A549 treated with ZK216348 at 1 μM for 4 hours (cell line): ENCODE data around the gene ACVR1B. TPM values are rescaled to one million over a fixed set of nuclear protein-coding genes. Genes with fewer than 3 reads are reported as not detected.

Experiments used
- total RNA-seq: library from RNA; stranded (reverse); fragments of 200-300 nt; extraction: Qiagen RNA extraction; gene quantifications from 5 replicates; pipeline ENCODE4 v1.2.3, GENCODE V29; 2022; ENCODE audit warnings: low read depth

The ACVR1B gene
- total RNA-seq: 12.5 to 18.8 TPM (median 15.8 TPM) in 5 replicates

DNA sequence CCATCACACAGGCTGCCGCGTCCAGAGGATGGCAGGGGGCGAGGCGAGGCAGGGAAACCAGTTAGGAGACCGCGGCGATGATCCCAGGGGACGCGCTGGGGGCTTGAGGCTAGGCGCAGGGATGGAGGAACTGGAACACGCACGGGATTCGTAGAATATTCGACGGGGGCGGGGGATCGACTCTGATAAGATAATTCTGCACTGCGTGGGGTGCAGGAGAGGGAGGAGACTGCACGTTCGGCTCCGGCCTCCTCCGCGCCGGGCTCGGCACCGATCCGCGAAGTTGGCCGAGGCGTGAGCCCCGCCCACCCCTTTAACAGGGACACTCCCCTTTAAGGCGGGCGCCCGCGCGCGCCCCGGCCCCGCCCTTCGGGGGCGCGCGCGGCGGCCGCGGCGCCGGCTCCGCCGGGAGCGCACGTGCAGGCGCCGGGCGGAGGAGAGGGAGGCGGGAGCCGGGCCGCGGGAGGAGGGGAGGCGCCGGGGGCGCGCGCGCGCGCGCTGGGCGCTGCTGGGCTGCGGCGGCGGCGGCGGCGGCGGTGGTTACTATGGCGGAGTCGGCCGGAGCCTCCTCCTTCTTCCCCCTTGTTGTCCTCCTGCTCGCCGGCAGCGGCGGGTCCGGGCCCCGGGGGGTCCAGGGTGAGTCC lies at the start of gene ACVR1B:
Gene ACVR1B (plus strand): TSS at position 501 of the 644 bp plus-strand sequence. CDS start 45 bp downstream, at position 546.

GRCh38 chr12:51907083-51907855 lies 44.2 kb upstream of the ACVR1B start, which contains the start of gene ACVRL1:
ACVRL1 (plus strand) TSS chr12:51907504; CDS start chr12:51912475, 4,971 bp downstream.

DNA sequence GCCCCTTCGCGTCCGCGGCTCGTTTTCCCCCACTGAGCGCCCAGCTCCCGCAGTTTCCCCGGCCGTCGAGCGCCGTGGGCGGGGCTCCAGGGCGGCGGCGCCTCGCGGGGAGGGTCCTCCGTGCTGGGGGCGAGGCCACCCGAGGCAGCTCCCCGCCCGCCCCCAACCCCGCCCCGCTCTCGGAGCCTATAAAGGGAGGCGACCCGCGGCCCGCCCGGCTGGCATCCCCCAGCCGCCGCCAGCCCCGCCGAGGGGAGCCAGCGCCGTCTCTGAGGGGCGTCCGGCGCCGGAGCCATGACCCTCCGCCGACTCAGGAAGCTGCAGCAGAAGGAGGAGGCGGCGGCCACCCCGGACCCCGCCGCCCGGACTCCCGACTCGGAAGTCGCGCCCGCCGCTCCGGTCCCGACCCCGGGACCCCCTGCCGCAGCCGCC lies 55.2 kb downstream of the ACVR1B start, which contains the start of gene TAMALIN:
Gene TAMALIN (plus strand): TSS at position 221 of the 432 bp plus-strand sequence. CDS start 74 bp downstream, at position 295.

Other genes starting within 250 kb of the ACVR1B start
- 0.14 to 0.36 TPM (median 0.34 TPM) in 5 replicates for gene FIGNL2, start 103.0 kb upstream of the ACVR1B start, total RNA-seq
- not detected in 5 replicates for gene ANKRD33, start 63.6 kb upstream of the ACVR1B start, total RNA-seq
- 0.05 TPM in 1 of 5 replicates, not detected in the others for gene ACVRL1, start 44.2 kb upstream of the ACVR1B start, total RNA-seq
- gene TAMALIN, start 55.2 kb downstream of the ACVR1B start, total RNA-seq: 0.25 to 0.58 TPM (median 0.49 TPM) in 5 replicates
- gene NR4A1, start 99.7 kb downstream of the ACVR1B start, total RNA-seq: 23.2 to 43.4 TPM (median 36.0 TPM) in 5 replicates
- gene ATG101, start 118.3 kb downstream of the ACVR1B start, total RNA-seq: 63.3 to 103 TPM (median 101 TPM) in 5 replicates
- gene SMIM41, start 128.0 kb downstream of the ACVR1B start, total RNA-seq: not detected in 5 replicates
- 37.5 to 66.0 TPM (median 57.9 TPM) in 5 replicates for gene KRT80, start 240.3 kb downstream of the ACVR1B start, total RNA-seq